SK-N-SH (cell line): Measurements from ENCODE around the gene SPINT1. TPM values are rescaled to one million over a fixed set of nuclear protein-coding genes. Genes with fewer than 3 reads are reported as not detected.

ENCODE experiments used
- CTCF ChIA-PET: fragments of 300-600, 350-600 bp; formaldehyde crosslinking; extraction: SDS; loops from one replicate; lab custom pipeline; 2021; lab: Yijun Ruan, JAX
- POLR2A ChIA-PET: fragments of 350-600 bp; sonication (Branson Sonifier 250); formaldehyde crosslinking; extraction: SDS; loops from one replicate; lab custom pipeline; 2020; ENCODE audit warnings: antibody characterized with exemption, inconsistent platforms; lab: Yijun Ruan, JAX
- DNase-seq: peaks from one replicate; pipeline ENCODE4 v3.0.0; 2012
- H2AFZ ChIP-seq: fragments of 200-600 bp; sonication (generic); 2 replicates; pipeline ENCODE4 v1.8.1; 2016; ENCODE audit warnings: antibody characterized with exemption, mild to moderate bottlenecking, low read depth
- H3F3A ChIP-seq: fragments of 200-600 bp; sonication (generic); replicated peaks from 2 replicates; pipeline ENCODE3; 2016; ENCODE audit warnings: antibody characterized with exemption, mild to moderate bottlenecking; ENCODE audit not compliant: insufficient read depth
- H3K27ac ChIP-seq, 2 experiments: fragments of 200-500 bp in 1 of 2; fragments of 200-600 bp in 1 of 2; sonication (Bioruptor generic) in 1 of 2; sonication (generic), shearing (Covaris generic) in 1 of 2; 2 replicates each; pipeline versions ENCODE4 v1.5.1 to v1.6.1; 2014 to 2016; ENCODE audit warnings: low read depth in 2 of 2, inconsistent platforms in 1 of 2, low read length in 1 of 2, mild to moderate bottlenecking in 1 of 2, mixed read lengths in 1 of 2
- H3K27me3 ChIP-seq: fragments of 200-600 bp; sonication (generic), shearing (Covaris generic); 2 replicates; pipeline ENCODE4 v1.6.1; 2016; ENCODE audit warnings: mixed run types; ENCODE audit not compliant: insufficient read depth
- H3K36me3 ChIP-seq, 2 experiments: fragments of 200-500 bp in 1 of 2; fragments of 200-600 bp in 1 of 2; sonication (Bioruptor generic) in 1 of 2; sonication (generic) in 1 of 2; replicated peaks in 1 of 2; 2 replicates each; pipeline versions ENCODE3 to v1.5.1; 2014 to 2016; ENCODE audit warnings: low read length in 1 of 2, mild to moderate bottlenecking in 1 of 2; ENCODE audit not compliant: insufficient read depth in 2 of 2, control insufficient read depth in 1 of 2
- H3K4me1 ChIP-seq, 2 experiments: fragments of 200-500 bp in 1 of 2; fragments of 200-600 bp in 1 of 2; sonication (Bioruptor generic) in 1 of 2; sonication (generic), shearing (Covaris generic) in 1 of 2; 2 replicates each; pipeline versions ENCODE4 v1.5.1 to v1.6.1; 2014 to 2016; ENCODE audit warnings: low read depth in 1 of 2, low read length in 1 of 2, mixed run types in 1 of 2; ENCODE audit not compliant: insufficient read depth in 2 of 2, control insufficient read depth in 1 of 2
- H3K4me2 ChIP-seq: fragments of 200-600 bp; sonication (generic), shearing (Covaris generic); 2 replicates; pipeline ENCODE4 v1.6.1; 2017; ENCODE audit warnings: mixed run types
- H3K4me3 ChIP-seq, 2 experiments: fragments of 200-500 bp in 1 of 2; fragments of 200-600 bp in 1 of 2; sonication (Bioruptor generic) in 1 of 2; sonication (generic), shearing (Covaris generic) in 1 of 2; 2 replicates each; pipeline versions ENCODE4 v1.5.1 to v1.8.1; 2014 to 2016; ENCODE audit warnings: low read depth in 2 of 2, inconsistent platforms in 1 of 2, low read length in 1 of 2, mild to moderate bottlenecking in 1 of 2, mixed read lengths in 1 of 2, moderate library complexity in 1 of 2
- H3K79me2 ChIP-seq: fragments of 200-600 bp; sonication (generic); 2 replicates; pipeline ENCODE4 v1.8.1; 2017; ENCODE audit warnings: mild to moderate bottlenecking; ENCODE audit not compliant: insufficient read depth
- H3K9ac ChIP-seq: fragments of 200-600 bp; sonication (generic); 2 replicates; pipeline ENCODE4 v1.6.1; 2017; ENCODE audit warnings: mixed run types
- H3K9me2 ChIP-seq: fragments of 200-600 bp; sonication (generic); 2 replicates; pipeline ENCODE4 v1.6.1; 2017; ENCODE audit warnings: mixed run types
- H3K9me3 ChIP-seq: fragments of 200-600 bp; sonication (generic); 2 replicates; pipeline ENCODE4 v1.6.1; 2017; ENCODE audit warnings: mixed run types, mild to moderate bottlenecking, moderate library complexity
- H4K20me1 ChIP-seq: fragments of 200-600 bp; sonication (generic); 2 replicates; pipeline ENCODE4 v1.6.1; 2017; ENCODE audit warnings: mild to moderate bottlenecking, mixed run types; ENCODE audit not compliant: insufficient read depth
- FOSL2 ChIP-seq: IDR thresholded peaks from 2 replicates; pipeline ENCODE4 v1.4.0; 2012; ENCODE audit warnings: low read depth, mild to moderate bottlenecking, moderate library complexity, borderline replicate concordance
- FOXJ3 ChIP-seq: sonication (generic); formaldehyde crosslinking; IDR thresholded peaks from 2 replicates; pipeline ENCODE4 v1.5.1; 2020; ENCODE audit warnings: mild to moderate bottlenecking, missing genetic modification reagents
- GATA2 ChIP-seq: sonication (generic); formaldehyde crosslinking; IDR thresholded peaks from 2 replicates; pipeline ENCODE4 v1.5.0; 2020; ENCODE audit warnings: mild to moderate bottlenecking, missing genetic modification reagents
- IRF3 ChIP-seq: fragments of 150-350 bp; IDR thresholded peaks from 2 replicates; pipeline ENCODE4 v1.6.1; 2016; ENCODE audit warnings: mild to moderate bottlenecking, low read depth, low read length
- RAD21 ChIP-seq: IDR thresholded peaks from 2 replicates; pipeline ENCODE4 v1.6.1; 2012; ENCODE audit warnings: mild to moderate bottlenecking, low read length
- RCOR1 ChIP-seq: fragments of 150-350 bp; IDR thresholded peaks from 2 replicates; pipeline ENCODE4 v1.6.1; 2017; ENCODE audit warnings: antibody characterized with exemption, low read length
- SIN3A ChIP-seq: IDR thresholded peaks from 2 replicates; pipeline ENCODE4 v1.6.1; 2012; ENCODE audit warnings: low read depth, mild to moderate bottlenecking, low read length, moderate library complexity, borderline replicate concordance
- SMC3 ChIP-seq: IDR thresholded peaks from 2 replicates; pipeline ENCODE4 v1.6.1; 2012; ENCODE audit warnings: low read depth, low read length, improper control_type of control experiment
- TAF1 ChIP-seq: IDR thresholded peaks from 2 replicates; pipeline ENCODE4 v1.6.1; 2012; ENCODE audit warnings: low read depth, mild to moderate bottlenecking, low read length, moderate library complexity, borderline replicate concordance
- TCF12 ChIP-seq: IDR thresholded peaks from 2 replicates; pipeline ENCODE4 v1.4.0; 2012
- TEAD4 ChIP-seq: IDR thresholded peaks from 2 replicates; pipeline ENCODE4 v1.4.0; 2012; ENCODE audit warnings: mild to moderate bottlenecking, borderline replicate concordance; ENCODE audit not compliant: insufficient read depth
- USF2 ChIP-seq: fragments of 150-350 bp; IDR thresholded peaks from 2 replicates; pipeline ENCODE4 v1.6.1; 2017; ENCODE audit warnings: antibody characterized with exemption, low read length, low read depth, borderline replicate concordance
- WGBS: methylation state at CpG from one replicate; pipeline ENCODE4 v1.1.6; 2017; ENCODE audit warnings: low lambda C conversion rate; 5-methylcytosine and 5-hydroxymethylcytosine counted together
- polyA plus RNA-seq, 3 experiments: library from polyadenylated mRNA; depleted of rRNA; stranded (reverse); fragments of >200 nt; gene quantifications; 2 replicates each; pipeline ENCODE4 v1.2.3, GENCODE V29; 2012
- TF ChIP-seq, protein P1 (sequence below): IDR thresholded peaks from 2 replicates; pipeline ENCODE4 v1.6.1; 2012; ENCODE audit warnings: mild to moderate bottlenecking, low read depth, low read length, moderate library complexity
- TF ChIP-seq, protein P2 (sequence below): IDR thresholded peaks from 2 replicates; pipeline ENCODE4 v1.4.0; 2012; ENCODE audit warnings: low read depth, borderline replicate concordance
- TF ChIP-seq, protein P3 (sequence below): IDR thresholded peaks from 2 replicates; pipeline ENCODE4; 2012

SPINT1 gene
- polyA plus RNA-seq, 1 of the 3 experiments (the other 2 are of a cell fraction): 2.0 TPM

- Histone ChIP-seq H3K79me2 (no peaks in the 10 kb centered on the region), H4K20me1 (no peaks in the 10 kb centered on the region), H3K27ac (no peak overlapping the region), H3K9me3 (no peaks in the 10 kb centered on the region), H3K36me3 (no peaks in the 10 kb centered on the region), H3K27me3 (no peaks in the 10 kb centered on the region), H3K4me3 (no peak overlapping the region)
- 72% methylated on average over 2 of the region's 2 CpGs for WGBS
- CTCF ChIA-PET: no interaction called here
- TF ChIP-seq RAD21 (no peak), TEAD4 (no peak), TAF1 (no peak), TCF12 (no peak), SMC3 (no peak), IRF3 (no peak), USF2 (no peak), GATA2 (CRISPR knock-in tag) (no peak), FOXJ3 (CRISPR knock-in tag) (no peak), RCOR1 (no peak), SIN3A (no peak), FOSL2 (no peak)
- TF ChIP-seq, protein P1, sequence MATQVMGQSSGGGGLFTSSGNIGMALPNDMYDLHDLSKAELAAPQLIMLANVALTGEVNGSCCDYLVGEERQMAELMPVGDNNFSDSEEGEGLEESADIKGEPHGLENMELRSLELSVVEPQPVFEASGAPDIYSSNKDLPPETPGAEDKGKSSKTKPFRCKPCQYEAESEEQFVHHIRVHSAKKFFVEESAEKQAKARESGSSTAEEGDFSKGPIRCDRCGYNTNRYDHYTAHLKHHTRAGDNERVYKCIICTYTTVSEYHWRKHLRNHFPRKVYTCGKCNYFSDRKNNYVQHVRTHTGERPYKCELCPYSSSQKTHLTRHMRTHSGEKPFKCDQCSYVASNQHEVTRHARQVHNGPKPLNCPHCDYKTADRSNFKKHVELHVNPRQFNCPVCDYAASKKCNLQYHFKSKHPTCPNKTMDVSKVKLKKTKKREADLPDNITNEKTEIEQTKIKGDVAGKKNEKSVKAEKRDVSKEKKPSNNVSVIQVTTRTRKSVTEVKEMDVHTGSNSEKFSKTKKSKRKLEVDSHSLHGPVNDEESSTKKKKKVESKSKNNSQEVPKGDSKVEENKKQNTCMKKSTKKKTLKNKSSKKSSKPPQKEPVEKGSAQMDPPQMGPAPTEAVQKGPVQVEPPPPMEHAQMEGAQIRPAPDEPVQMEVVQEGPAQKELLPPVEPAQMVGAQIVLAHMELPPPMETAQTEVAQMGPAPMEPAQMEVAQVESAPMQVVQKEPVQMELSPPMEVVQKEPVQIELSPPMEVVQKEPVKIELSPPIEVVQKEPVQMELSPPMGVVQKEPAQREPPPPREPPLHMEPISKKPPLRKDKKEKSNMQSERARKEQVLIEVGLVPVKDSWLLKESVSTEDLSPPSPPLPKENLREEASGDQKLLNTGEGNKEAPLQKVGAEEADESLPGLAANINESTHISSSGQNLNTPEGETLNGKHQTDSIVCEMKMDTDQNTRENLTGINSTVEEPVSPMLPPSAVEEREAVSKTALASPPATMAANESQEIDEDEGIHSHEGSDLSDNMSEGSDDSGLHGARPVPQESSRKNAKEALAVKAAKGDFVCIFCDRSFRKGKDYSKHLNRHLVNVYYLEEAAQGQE: no peak
- TF ChIP-seq, protein P2, sequence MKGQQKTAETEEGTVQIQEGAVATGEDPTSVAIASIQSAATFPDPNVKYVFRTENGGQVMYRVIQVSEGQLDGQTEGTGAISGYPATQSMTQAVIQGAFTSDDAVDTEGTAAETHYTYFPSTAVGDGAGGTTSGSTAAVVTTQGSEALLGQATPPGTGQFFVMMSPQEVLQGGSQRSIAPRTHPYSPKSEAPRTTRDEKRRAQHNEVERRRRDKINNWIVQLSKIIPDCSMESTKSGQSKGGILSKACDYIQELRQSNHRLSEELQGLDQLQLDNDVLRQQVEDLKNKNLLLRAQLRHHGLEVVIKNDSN: no peak
- TF ChIP-seq, protein P3, sequence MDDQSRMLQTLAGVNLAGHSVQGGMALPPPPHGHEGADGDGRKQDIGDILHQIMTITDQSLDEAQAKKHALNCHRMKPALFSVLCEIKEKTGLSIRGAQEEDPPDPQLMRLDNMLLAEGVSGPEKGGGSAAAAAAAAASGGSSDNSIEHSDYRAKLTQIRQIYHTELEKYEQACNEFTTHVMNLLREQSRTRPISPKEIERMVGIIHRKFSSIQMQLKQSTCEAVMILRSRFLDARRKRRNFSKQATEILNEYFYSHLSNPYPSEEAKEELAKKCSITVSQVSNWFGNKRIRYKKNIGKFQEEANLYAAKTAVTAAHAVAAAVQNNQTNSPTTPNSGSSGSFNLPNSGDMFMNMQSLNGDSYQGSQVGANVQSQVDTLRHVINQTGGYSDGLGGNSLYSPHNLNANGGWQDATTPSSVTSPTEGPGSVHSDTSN: no peak
- TF ChIP-seq, all 33 proteins: peak for 0
- Histone ChIP-seq H2AFZ (no peak overlapping the region), H3K9ac (no peak overlapping the region), H3K9me2 (no peaks in the 10 kb centered on the region), H3K4me2 (no peak overlapping the region), H3K4me1 (no peaks in the 10 kb centered on the region; a peak in 1 of 4 replicates), H3F3A (no peaks in the 10 kb centered on the region)
- POLR2A ChIA-PET: no interaction called here
- no peak for DNase-seq
These were observed 22.7 kb upstream of the SPINT1 start for GRCh38 chr15:40821195-40821594.
